Measurements from ENCODE around the gene RUNX3. TPM values are rescaled to one million over a fixed set of nuclear protein-coding genes. Genes with fewer than 3 reads are reported as not detected.

Gene RUNX3
- total RNA-seq, 1 donor = not detected

GRCh38 chr1:24918370-24918769, 11.7 kb downstream of the RUNX3 start:
- TF ChIP-seq CTCF (IDR thresholded peaks at IDR 0.05; ENCODE audit: insufficient read depth, low read length) = no peak
- H3K4me3 ChIP-seq (ENCODE audit: low read depth, low read length) = no peak overlapping the region
- no peak for DNase-seq (ENCODE audit: low read depth)

- TF ChIP-seq CTCF (IDR thresholded peaks at IDR 0.05; ENCODE audit: insufficient read depth, low read length) = no peak
- H3K4me3 ChIP-seq (ENCODE audit: low read depth, low read length) = no peak overlapping the region
- DNase-seq (ENCODE audit: low read depth) = no peak
These were observed 12.6 kb downstream of the RUNX3 start for GRCh38 chr1:24917327-24918074.

GRCh38 chr1:24915816-24916602, 14.1 kb downstream of the RUNX3 start:
- no peak for DNase-seq (ENCODE audit: low read depth)
- H3K4me3 ChIP-seq (ENCODE audit: low read depth, low read length) = no peak overlapping the region
- no peak for TF ChIP-seq CTCF (IDR thresholded peaks at IDR 0.05; ENCODE audit: insufficient read depth, low read length)

GRCh38 chr1:24914226-24915069, 15.6 kb downstream of the RUNX3 start:
- no peak overlapping the region for H3K4me3 ChIP-seq (ENCODE audit: low read depth, low read length)
- TF ChIP-seq CTCF (IDR thresholded peaks at IDR 0.05; ENCODE audit: insufficient read depth, low read length) = no peak
- no peak for DNase-seq (ENCODE audit: low read depth)

- no peak for TF ChIP-seq CTCF (IDR thresholded peaks at IDR 0.05; ENCODE audit: insufficient read depth, low read length)
- no peak overlapping the region for H3K4me3 ChIP-seq (ENCODE audit: low read depth, low read length)
- no peak for DNase-seq (ENCODE audit: low read depth)
These were observed 16.4 kb downstream of the RUNX3 start for GRCh38 chr1:24913616-24914225.

GRCh38 chr1:24913274-24913604, 16.8 kb downstream of the RUNX3 start:
- TF ChIP-seq CTCF (IDR thresholded peaks at IDR 0.05; ENCODE audit: insufficient read depth, low read length) = no peak
- H3K4me3 ChIP-seq (ENCODE audit: low read depth, low read length) = no peak overlapping the region
- no peak for DNase-seq (ENCODE audit: low read depth)

Measured in fibroblast of the aortic adventitia (primary cell).